Measurements from ENCODE around the gene OSBPL10.

The OSBPL10 gene

DNA sequence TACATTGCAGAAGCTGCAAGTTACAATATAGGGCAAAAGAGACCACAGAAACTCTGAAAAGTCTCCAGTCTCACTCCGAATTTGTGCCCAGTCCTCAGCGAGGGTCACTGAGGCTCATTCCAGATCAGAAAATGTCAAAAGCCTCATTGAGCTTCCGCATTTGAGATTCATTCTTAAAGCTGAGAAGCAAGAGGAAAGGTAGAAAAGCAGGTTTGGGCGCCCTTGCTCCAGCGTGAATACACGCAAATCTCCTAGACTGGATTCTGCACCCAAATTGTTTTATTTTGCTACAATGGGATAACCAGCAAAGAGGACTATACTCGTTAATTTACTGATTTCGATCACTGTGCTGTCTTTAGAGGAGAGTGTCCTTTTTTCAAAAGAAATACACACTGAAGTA, 236.1 kb downstream of the OSBPL10 start:
- DNase-seq (ENCODE audit: low read depth), result no peak

DNA sequence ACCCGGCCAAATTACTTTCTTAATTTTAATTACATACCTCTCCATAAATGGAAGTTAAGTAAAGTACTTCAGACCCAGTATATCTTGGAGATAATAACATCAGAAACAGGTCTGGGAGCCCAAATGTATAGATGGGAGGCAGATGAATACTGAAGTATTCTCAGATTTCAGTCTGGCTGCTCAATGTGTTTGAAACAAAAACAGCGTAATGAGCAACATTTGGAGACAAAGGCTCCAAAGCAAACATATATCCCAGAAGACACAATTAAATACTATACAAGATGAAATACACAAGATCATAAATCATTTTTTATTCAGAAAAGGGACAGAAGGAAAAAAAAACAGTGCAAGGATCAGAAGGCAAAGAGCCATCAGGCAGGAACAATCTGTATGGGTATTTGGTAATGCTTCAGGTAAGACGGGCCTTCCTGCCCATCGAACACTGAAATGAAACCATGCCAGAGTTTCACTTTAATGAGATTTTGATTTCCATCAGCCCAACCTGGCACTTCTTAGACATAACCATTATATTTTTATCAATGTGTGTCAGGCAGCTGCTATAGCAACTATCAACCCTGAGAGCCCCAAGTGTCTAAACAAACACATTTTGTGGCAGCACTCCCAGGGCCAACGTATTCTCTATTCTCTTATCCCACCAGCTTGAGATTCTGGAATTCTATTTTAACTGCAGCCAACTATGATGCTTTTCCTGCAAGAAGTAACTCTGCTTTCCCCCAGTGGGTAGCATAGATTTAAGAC, 237.6 kb downstream of the OSBPL10 start:
- no peak for DNase-seq (ENCODE audit: low read depth)

DNA sequence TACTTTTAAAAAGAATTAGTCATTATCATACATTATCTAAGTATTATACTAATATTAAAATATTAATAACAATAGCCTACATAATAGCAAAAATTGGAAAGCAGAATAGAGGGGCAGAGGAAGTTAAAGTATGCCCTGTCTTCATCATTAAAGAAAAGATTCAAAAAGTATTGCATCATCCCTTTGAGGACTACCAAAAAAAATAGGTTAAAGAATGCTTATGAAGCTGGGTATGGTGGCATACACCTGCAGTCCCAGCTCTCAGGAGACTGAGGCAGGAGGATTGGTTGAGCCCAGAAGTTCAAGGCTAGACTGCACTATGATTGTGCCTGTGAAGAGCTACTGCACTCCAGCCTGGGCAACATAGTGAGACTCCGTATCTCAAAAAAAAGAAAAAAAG, 240.7 kb downstream of the OSBPL10 start:
- no peak for DNase-seq (ENCODE audit: low read depth)

DNA sequence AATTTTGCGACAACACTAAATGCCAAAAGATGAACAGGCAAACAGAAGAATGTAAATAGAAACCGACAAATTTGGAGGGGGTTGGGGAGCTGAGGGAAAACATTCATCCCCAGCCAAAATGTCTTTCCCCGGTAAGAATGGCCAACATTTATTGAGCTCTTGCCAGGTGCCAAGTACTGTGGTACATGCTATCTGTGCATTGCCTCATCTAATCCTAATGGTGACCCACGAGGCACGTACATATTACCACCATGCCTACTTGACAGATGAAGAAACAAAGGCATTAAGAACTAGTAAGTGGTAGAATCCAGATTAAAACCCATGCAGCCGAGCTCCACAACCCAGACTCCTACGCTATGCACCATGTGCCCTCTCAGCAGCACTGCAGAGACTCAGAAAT, 242.7 kb downstream of the OSBPL10 start:
- no peak for DNase-seq (ENCODE audit: low read depth)

DNA sequence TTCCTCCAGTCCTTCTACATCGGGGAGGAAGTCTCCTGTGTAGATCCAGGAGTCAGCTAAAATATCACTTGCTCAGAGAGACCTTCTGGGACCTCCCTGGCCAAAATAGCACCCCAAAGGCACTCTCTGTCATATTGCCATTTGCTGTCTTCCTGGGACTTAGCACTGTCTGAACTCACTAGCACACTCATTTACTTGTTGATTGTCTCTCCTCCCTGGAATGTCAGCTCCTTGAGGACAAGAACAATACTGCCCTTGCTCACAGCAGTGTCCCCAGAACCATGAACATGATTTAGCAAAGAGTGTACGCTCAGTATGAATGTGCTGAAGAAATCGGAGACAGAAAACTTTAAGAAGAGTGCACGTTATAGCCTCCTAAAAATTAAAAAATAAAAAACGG, 245.4 kb downstream of the OSBPL10 start:
- no peak for DNase-seq (ENCODE audit: low read depth)

DNA sequence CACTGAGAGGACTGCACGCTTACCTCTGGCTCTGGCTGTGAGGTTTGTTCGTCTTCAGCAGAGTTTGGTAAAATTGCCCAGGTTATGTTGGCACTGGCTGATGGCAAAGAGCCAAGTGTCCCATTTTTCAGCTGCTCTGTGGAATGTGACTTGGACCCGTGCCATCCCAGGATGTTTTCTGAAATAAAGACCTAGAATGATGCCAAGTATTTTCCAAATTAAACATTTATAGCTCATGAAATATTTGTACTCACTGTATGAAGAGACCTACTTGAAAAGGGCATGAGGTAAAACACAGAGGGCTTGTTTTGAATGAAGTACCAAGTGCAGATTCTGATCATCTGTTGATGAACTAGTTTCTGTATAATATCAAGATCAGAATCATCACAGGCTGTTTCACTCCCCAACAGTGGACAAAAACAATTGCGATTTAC, 247.8 kb downstream of the OSBPL10 start:
- DNase-seq (ENCODE audit: low read depth), result no peak

DNA sequence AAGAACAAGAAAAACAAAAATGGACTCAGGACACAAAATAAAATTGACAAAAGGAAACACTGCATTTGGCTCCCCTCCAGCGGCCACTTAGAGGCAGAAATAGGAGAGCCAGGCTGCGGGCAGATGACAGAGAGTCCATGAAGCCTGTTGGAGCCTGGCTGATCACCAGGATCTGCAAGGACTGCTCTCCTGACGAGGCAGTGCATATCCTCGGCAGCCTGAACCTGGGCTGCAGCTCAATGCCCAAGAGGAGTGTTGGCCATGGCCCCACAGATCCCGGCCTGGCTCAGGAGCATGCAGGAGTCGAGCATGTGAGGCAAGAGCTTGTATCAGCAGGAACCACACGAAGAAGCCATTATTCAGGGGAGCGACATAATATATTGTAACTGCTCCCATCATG, 248.5 kb downstream of the OSBPL10 start:
- no peak for DNase-seq (ENCODE audit: low read depth)

DNA sequence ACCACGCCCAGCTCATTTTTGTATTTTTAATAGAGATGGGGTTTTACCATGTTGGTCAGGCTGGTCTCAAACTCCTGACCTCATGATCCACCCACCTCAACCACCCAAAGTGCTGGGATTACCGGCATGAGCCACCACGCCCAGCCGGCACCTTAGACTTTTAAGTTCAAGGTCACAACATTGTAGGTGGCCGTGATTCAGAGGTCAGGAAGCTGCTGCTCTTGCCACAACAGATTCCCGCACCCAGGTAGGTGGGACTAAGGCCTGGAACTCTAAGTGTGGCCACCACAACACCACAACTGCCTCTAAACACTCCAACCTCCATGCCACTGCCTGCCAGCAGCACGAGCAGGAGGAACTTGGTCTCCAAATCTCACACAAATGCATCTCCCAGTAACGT, 251.5 kb downstream of the OSBPL10 start:
- DNase-seq (ENCODE audit: low read depth), result no peak

DNA sequence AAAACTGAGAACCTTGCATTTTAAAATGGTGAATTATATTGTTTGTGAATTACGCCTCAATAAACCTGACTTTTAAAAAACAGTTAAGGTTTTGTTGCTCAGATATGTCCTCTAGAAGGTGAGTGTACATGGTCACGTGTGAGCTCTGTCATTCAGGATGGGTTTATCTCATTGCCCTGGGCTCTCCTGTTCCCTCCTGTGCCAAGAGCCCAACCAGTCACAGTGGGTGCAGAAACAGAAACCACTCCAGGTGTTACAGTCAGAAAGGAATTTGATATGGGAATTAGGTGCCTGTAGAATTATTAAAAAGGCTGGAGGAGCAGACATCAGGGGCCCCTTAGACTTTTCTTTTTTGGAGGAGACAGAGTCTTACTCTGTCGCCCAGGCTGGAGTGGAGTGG, 252.0 kb downstream of the OSBPL10 start:
- DNase-seq (ENCODE audit: low read depth), result no peak

DNA sequence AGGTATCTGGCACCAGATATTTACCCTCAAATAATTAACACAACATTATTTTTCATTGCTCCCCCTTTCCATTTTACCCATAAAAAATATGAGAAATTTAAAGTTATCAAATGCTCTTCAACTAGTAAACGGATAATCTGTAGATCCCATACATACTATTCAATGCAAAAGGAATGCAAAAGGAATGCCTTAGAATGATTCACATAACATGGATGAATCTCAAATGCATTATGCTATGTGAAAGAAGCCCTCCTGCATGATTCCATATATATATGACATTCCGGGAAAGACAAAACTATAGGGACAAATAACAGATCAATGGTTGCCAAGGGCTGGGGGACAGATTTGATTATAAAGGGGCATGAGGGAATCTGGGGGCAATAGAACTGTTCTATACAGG, 252.7 kb downstream of the OSBPL10 start:
- DNase-seq (ENCODE audit: low read depth), result no peak

DNA sequence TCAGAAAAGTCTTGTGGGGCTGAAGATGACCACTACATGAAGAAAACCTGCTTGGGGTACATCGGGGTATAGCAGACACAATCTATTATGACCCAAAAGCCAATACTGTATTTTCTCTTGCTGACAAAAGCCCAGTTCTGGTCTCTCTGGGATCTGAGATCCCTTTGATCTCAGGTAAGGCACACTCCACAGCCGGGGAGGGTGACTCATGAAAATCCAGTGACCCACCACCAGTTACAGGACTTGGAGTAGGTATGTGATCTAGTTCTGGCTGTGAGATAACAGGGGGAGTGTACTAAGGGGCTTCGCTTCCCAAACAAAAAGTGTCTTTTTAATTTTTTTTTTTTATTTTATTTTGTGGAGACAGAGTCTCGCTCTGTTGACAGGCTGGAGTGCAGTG, 255.1 kb downstream of the OSBPL10 start:
- no peak for DNase-seq (ENCODE audit: low read depth)

DNA sequence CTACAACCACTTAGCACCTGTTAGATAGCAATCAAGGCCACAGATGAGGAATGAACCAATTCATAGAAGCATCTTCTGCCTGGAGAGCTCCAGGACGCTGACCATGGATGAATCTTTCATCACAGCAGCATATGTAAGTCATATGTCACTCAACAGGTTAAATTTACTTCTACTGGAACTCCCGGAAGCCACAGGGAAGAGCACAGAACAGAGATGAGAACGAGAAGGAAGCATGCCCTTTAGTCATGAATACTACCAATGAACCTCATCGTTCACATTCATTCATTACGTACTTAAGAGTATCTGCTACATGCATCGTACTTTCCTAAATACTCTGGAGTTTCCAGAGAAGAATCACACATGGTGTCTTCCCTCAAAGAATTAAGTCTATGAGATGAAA, 255.5 kb downstream of the OSBPL10 start:
- DNase-seq (ENCODE audit: low read depth), result no peak

DNA sequence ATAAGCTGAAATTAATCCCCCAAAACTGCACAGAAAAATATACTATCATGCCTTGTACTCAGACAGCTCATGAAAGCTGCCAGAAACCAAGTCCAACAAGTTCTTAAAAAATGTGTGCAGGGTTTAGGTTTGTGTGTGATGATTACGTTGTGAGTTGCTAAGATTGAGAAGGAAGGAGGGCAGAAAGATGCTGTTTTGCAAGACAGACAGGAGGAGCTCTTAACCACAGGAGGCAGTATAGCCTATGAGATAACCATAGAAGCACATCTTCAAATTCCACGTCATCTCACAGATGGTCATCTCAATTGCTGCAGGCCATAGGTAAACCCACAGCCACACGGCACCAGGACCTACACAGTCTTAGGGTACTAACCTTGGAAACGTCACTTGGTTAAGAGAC, 256.4 kb downstream of the OSBPL10 start:
- DNase-seq (ENCODE audit: low read depth), result no peak

DNA sequence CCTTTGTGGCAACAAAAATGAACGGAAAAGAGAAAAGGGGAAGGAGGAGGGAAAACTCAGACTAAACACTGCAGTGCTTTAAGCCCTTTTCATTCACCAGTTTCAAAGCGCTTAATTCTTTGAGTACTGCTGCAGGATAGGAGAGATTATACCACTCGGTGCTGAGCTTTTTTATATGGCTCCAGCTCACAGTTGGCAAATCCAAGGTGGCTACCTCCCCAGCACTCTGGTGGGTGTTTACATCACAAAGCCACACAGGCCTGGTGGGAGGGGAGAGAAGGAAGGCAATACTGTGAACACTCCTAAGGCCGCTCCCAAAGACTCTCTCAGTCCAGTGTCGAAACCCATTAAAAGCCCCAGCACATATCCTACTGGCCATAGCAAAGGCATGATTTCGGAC, 256.9 kb downstream of the OSBPL10 start:
- DNase-seq (ENCODE audit: low read depth), result no peak

DNA sequence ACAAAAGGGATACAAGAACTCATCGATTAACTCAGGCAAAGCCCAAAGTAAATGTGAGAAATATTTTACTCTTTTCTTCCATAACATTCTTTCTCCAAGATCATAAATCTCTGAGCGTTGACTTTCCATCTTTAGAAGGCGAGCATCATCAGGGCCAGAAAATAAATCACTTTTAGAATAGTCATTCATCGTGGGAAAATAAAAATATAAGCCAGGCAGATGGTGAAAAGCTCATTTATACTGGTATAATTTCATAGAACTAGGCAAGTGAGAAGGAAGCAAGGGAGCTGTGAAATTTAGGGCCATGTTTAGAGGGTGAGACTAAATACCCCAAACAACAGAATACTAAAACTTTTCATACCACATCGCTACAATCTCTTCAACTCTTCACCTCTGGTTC, 257.4 kb downstream of the OSBPL10 start:
- DNase-seq (ENCODE audit: low read depth), result no peak

DNA sequence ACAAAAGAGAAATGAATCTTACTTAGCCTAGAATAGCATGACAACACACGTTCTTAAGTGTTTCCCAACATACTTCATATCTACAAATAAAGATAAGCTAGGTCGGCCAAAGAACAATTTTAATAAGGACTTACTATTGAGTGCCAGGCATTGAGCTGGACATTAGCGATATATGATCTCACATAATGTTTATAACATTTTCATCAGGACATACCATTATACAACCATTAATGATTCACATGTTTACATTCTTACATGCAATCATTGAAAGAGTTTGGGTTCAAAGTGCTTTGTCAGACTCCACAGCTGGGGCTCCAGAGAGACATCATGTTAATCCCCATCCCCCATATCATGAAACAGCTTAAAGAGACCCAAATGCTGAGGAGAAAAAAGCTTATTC, 259.4 kb downstream of the OSBPL10 start:
- no peak for DNase-seq (ENCODE audit: low read depth)

DNA sequence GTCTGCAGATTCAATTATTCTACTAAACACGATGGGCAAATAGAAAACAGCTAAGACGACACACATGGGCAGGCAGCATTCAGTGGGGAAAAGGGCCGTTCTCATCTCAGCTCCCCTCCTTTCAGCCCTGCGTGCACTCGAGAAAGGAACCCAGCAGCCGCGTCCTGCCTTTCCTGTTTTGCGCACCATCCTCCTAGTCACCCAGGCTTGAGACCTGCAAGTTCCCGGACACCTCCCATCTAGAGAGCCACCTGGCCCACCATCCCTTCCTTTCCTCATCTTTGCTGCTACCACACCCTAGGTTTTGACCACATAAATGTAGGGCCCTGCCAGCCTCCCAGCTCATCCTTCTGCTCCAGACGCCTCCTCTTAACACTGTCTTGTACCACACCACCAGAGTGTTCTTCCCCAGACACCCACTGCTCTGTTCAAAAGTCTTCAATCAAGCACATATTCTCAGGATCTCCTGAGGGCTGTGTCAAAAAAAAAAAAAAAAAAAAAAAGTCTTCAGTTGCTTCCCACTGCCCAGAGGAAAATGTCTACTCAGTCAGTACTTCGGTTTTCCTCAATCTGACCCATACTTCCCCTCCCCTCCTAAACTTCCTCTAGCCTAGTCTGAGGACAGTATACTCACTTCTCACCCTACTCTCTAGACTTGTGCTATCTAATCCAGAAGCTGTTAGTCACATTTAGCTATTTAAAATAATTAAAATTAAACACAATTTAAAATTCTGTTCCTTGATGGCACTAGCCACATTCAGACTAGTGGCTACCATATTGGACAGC, 266.4 kb downstream of the OSBPL10 start:
- no peak for DNase-seq (ENCODE audit: low read depth)

DNA sequence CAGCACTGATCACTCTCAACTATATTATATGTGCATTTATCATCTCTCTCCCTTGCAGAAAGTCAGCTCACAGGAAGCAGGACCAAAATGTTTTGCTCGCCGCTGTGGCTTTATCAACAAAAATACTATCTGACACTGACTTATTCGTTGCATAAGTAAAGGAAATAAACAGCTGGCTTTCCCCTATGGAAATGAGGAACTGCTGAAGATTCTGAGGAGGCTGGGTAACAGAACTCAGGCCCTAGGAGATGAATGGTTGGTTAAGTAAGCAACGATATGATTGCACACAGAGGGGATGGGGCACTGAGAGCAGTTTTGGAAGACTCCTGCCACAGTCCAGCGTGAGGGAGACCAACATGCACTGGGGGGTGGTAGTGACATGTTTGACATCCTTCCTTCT, 267.2 kb downstream of the OSBPL10 start:
- DNase-seq (ENCODE audit: low read depth), result no peak

DNA sequence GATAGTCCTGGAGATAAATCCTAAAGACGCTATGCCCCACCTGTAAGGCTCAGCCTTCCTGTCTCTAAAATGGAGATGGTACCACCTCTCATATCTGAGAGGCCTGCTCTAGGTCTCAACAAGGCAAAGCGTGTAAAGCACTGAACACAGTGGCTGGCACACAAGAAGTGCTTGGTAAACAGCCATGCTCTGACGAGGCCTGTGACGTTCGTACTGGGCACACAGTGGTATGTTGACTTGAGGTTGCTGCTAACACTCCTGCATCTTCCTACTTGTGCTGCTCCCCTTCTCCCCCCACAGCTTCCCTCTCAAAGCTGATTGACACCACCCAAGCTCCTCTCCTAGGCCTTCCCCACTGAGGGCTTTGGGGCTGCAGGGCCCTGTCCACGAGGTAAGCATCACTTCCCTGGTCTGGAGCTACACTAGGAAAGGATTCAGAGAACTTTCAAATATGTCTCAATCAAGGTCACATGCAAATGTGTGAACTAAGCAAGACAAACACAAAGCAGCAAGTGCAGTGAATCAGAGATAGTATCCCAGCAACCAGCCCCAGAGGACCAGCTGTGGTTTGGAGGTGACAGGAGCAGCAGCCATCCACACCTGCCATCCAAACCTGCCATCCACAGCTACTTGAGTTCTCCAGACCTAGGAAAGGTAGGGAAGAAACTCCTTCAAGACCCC, 270.8 kb downstream of the OSBPL10 start:
- no peak for DNase-seq (ENCODE audit: low read depth)

DNA sequence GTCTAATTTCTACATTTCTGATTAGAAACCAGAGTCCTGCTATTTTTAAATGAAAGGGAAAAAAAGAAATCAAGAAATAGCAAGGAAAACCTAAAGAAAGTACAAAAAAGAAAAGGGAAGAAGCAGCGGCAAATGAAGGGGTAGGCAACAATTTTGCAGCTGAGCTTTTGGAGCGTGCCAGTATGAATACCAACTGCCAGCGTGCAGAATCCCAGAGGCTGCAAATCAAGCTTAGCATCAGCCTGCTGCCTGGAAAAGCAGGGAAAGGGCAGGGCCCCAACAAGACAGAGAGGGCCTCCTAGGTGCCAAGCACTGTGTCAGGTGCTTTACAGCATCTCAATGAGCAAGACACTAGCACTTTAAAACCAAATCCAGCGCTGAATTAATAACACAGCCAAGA, 271.5 kb downstream of the OSBPL10 start:
- no peak for DNase-seq (ENCODE audit: low read depth)

DNA sequence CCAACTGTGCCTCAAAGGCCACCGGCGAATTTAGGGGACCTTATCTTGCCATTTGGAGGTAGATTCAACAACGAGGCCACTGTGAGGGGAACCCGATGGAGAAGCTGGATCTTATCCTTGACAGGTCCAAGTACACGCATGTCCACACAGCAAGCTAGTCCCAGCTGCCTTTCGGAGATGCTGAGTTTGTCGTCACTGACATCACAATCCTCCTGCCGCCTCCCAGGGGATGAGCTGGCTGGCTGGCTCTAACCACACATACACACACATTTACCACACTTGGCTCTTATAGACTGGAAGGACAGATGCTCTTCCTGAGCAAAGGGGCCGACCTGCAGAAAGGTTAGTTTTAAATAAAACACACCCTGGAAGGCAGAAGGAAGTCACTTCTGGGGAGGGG, 272.1 kb downstream of the OSBPL10 start:
- DNase-seq (ENCODE audit: low read depth), result no peak

DNA sequence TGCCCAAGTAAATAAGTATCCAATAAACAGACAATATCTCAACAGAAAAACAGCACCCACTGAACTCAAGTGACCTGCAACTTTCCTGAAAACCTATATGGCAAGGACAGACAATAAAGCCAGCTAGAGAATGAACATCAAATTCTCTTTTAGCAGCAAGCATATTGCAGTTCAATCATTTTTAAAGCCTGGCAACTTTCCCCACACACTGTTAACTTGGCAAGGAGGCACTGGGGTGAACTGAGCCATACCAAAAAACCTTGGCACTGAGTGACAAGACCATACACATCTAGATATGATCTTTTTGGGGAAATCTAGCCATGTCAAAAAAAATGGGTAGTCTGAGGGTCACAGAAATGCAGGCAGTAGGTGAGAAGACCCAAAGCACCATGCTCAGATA, 273.8 kb downstream of the OSBPL10 start:
- DNase-seq (ENCODE audit: low read depth), result no peak

DNA sequence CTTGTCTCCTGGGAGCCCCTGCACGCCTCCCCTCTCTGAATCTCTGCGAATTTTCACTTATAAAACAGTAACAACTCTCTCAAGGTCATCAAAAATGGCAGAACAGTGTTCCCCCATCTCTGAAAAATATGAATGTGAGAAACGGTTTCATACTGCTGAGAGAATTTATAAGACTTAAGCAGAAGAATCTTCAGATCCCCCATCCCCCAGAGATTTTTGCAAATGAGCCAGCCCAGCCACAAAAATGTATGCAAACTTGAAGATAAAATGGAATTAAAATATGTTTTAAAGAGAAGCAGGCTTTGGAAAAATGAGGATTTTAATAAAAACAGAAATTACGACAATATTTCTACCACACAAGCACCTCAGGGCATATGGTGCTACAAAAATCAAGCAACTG, 275.3 kb downstream of the OSBPL10 start:
- no peak for DNase-seq (ENCODE audit: low read depth)
